IMR-90 (cell line): ENCODE results near the gene RGS10. TPM values are rescaled to one million over a fixed set of nuclear protein-coding genes. Genes with fewer than 3 reads are reported as not detected.

Experiments used
- ATAC-seq: fragments of 200-7000 bp; cut with Tn5 transposase; 2 replicates; pipeline ENCODE4 v1.9.1; 2020; ENCODE audit warnings: low read depth, mild to moderate bottlenecking, moderate library complexity
- BruUV-seq: library from RNA; stranded (reverse); fragments of 400-500 nt; replicated peaks from 2 replicates; lab custom pipeline; 2021; lab: Mats Ljungman, UMichigan
- CTCF ChIA-PET: fragments of 300-600 bp; formaldehyde crosslinking; extraction: SDS; loops from one replicate; lab custom pipeline; 2021; ENCODE audit warnings: antibody characterized with exemption; lab: Yijun Ruan, JAX
- POLR2A ChIA-PET: fragments of 300-600 bp; sonication (Branson Sonifier 250); formaldehyde crosslinking; loops from one replicate; lab custom pipeline; 2022; ENCODE audit warnings: antibody characterized with exemption; ENCODE audit not compliant: unreplicated experiment; lab: Charles Lee
- DNase-seq: peaks from one replicate; pipeline ENCODE4 v3.0.0; 2013
- H2AFZ ChIP-seq: replicated peaks from 2 replicates; pipeline ENCODE3; 2013; ENCODE audit warnings: low read length, mild to moderate bottlenecking; ENCODE audit not compliant: poor library complexity
- H2AK5ac ChIP-seq: 2 replicates; pipeline ENCODE4 v1.6.1; 2013; ENCODE audit warnings: low read depth, low read length, inconsistent platforms
- H2AK9ac ChIP-seq: replicated peaks from 2 replicates; pipeline ENCODE3; 2013; ENCODE audit warnings: mild to moderate bottlenecking, low read depth, low read length, moderate library complexity; ENCODE audit not compliant: poor library complexity
- H2BK120ac ChIP-seq: 2 replicates; pipeline ENCODE4 v1.6.1; 2013; ENCODE audit warnings: low read depth, low read length, inconsistent platforms
- H2BK15ac ChIP-seq: 3 replicates; pipeline ENCODE4 v1.6.1; 2013; ENCODE audit warnings: low read depth, low read length, inconsistent platforms
- H2BK20ac ChIP-seq: 2 replicates; pipeline ENCODE4 v1.6.1; 2013; ENCODE audit warnings: low read depth, mild to moderate bottlenecking, inconsistent platforms, low read length, moderate library complexity
- H2BK5ac ChIP-seq: 2 replicates; pipeline ENCODE4 v1.6.1; 2013; ENCODE audit warnings: mild to moderate bottlenecking, low read depth, low read length, inconsistent platforms; ENCODE audit not compliant: poor library complexity, severe bottlenecking
- H3K14ac ChIP-seq: replicated peaks from 2 replicates; pipeline ENCODE4 v1.6.1; 2013; ENCODE audit warnings: low read depth, low read length, inconsistent platforms
- H3K18ac ChIP-seq: 2 replicates; pipeline ENCODE4 v1.6.1; 2013; ENCODE audit warnings: low read depth, low read length, control low read depth
- H3K23ac ChIP-seq: 2 replicates; pipeline ENCODE4 v1.6.1; 2013; ENCODE audit warnings: low read depth, low read length, inconsistent platforms
- H3K27ac ChIP-seq: 2 replicates; pipeline ENCODE4 v1.5.1; 2013; ENCODE audit warnings: mild to moderate bottlenecking, control low read depth, low read length; ENCODE audit not compliant: insufficient read depth
- H3K27me3 ChIP-seq: 2 replicates; pipeline ENCODE4 v1.6.1; 2013; ENCODE audit warnings: low read length; ENCODE audit not compliant: control insufficient read depth, insufficient read depth
- H3K36me3 ChIP-seq: 2 replicates; pipeline ENCODE4 v1.6.1; 2013; ENCODE audit warnings: low read length, mixed read lengths; ENCODE audit not compliant: control insufficient read depth, insufficient read depth
- H3K4ac ChIP-seq: 2 replicates; pipeline ENCODE4 v1.6.1; 2013; ENCODE audit warnings: low read depth, low read length, inconsistent platforms
- H3K4me1 ChIP-seq: 2 replicates; pipeline ENCODE4 v1.6.1; 2013; ENCODE audit warnings: low read length, mixed read lengths; ENCODE audit not compliant: control insufficient read depth, insufficient read depth
- H3K4me2 ChIP-seq: 2 replicates; pipeline ENCODE4 v1.6.1; 2013; ENCODE audit warnings: low read depth, mild to moderate bottlenecking, control low read depth, low read length, moderate library complexity
- H3K4me3 ChIP-seq: 2 replicates; pipeline ENCODE4 v1.5.1; 2013; ENCODE audit warnings: low read depth, mild to moderate bottlenecking, control low read depth, low read length, moderate library complexity; ENCODE audit not compliant: insufficient read depth
- H3K56ac ChIP-seq: 2 replicates; pipeline ENCODE4 v1.6.1; 2013; ENCODE audit warnings: low read length, inconsistent platforms; ENCODE audit not compliant: insufficient read depth; ENCODE audit errors: extremely low read depth
- H3K79me1 ChIP-seq, 2 experiments: 2 replicates each; pipeline ENCODE4 v1.6.1; 2013; ENCODE audit warnings: low read length in 2 of 2, inconsistent platforms in 1 of 2, low read depth in 1 of 2
- H3K9ac ChIP-seq: 2 replicates; pipeline ENCODE4 v1.6.1; 2013; ENCODE audit warnings: low read depth, low read length, control low read depth
- H3K9me1 ChIP-seq: 2 replicates; pipeline ENCODE4 v1.6.1; 2013; ENCODE audit warnings: low read length, inconsistent platforms; ENCODE audit not compliant: insufficient read depth
- H3K9me3 ChIP-seq: 2 replicates; pipeline ENCODE4 v1.6.1; 2013; ENCODE audit warnings: low read length; ENCODE audit not compliant: control insufficient read depth, insufficient read depth
- H4K20me1 ChIP-seq: 2 replicates; pipeline ENCODE4 v1.6.1; 2013; ENCODE audit warnings: low read length, inconsistent platforms; ENCODE audit not compliant: insufficient read depth
- H4K5ac ChIP-seq: 2 replicates; pipeline ENCODE4 v1.6.1; 2013; ENCODE audit warnings: mild to moderate bottlenecking, low read depth, low read length, control low read depth
- H4K8ac ChIP-seq, 2 experiments: 2 replicates each; pipeline ENCODE4 v1.6.1; 2013; ENCODE audit warnings: low read depth in 2 of 2, low read length in 2 of 2, control low read depth in 1 of 2, inconsistent platforms in 1 of 2
- H4K91ac ChIP-seq: 2 replicates; pipeline ENCODE4 v1.6.1; 2013; ENCODE audit warnings: low read depth, low read length, inconsistent platforms; ENCODE audit not compliant: insufficient read depth
- BHLHE40 ChIP-seq: fragments of 150-350 bp; IDR thresholded peaks from 2 replicates; pipeline ENCODE4 v1.6.1; 2016; ENCODE audit warnings: mild to moderate bottlenecking, low read depth, low read length
- CEBPB ChIP-seq: IDR thresholded peaks from 2 replicates; pipeline ENCODE4 v1.6.1; 2012; ENCODE audit warnings: low read depth, low read length, improper control_type of control experiment
- CHD1 ChIP-seq: IDR thresholded peaks from 2 replicates; pipeline ENCODE4 v1.6.1; 2012; ENCODE audit warnings: low read depth, low read length, improper control_type of control experiment
- CTCF ChIP-seq: conservative IDR thresholded peaks from 2 replicates; pipeline ENCODE4 v1.5.1; 2012; ENCODE audit warnings: mild to moderate bottlenecking, low read depth, low read length, improper control_type of control experiment
- ELK1 ChIP-seq: fragments of 150-350 bp; IDR thresholded peaks from 2 replicates; pipeline ENCODE4 v1.6.1; 2016; ENCODE audit warnings: low read depth, mild to moderate bottlenecking, low read length, moderate library complexity, borderline replicate concordance
- FOS ChIP-seq: fragments of 150-350 bp; IDR thresholded peaks from 2 replicates; pipeline ENCODE4 v1.6.1; 2016; ENCODE audit warnings: low read depth, low read length
- MAFK ChIP-seq: IDR thresholded peaks from 2 replicates; pipeline ENCODE4 v1.6.1; 2012; ENCODE audit warnings: low read depth, low read length, improper control_type of control experiment
- MAZ ChIP-seq: IDR thresholded peaks from 2 replicates; pipeline ENCODE4 v1.6.1; 2012; ENCODE audit warnings: low read depth, mild to moderate bottlenecking, low read length, improper control_type of control experiment, moderate library complexity, borderline replicate concordance
- MXI1 ChIP-seq: IDR thresholded peaks from 2 replicates; pipeline ENCODE4 v1.6.1; 2012; ENCODE audit warnings: low read depth, mild to moderate bottlenecking, low read length, moderate library complexity, borderline replicate concordance
- NFE2L2 ChIP-seq: fragments of 150-350 bp; IDR thresholded peaks from 2 replicates; pipeline ENCODE4 v1.6.1; 2016; ENCODE audit warnings: low read depth, mild to moderate bottlenecking, low read length
- POLR2A ChIP-seq: IDR thresholded peaks from 2 replicates; pipeline ENCODE4 v1.6.1; 2012; ENCODE audit warnings: mild to moderate bottlenecking, low read depth, low read length
- RAD21 ChIP-seq: IDR thresholded peaks from 2 replicates; pipeline ENCODE4 v1.6.1; 2012; ENCODE audit warnings: low read length, improper control_type of control experiment
- RCOR1 ChIP-seq: IDR thresholded peaks from 2 replicates; pipeline ENCODE4 v1.6.1; 2012; ENCODE audit warnings: mild to moderate bottlenecking, low read length, improper control_type of control experiment; ENCODE audit not compliant: insufficient replicate concordance
- RFX5 ChIP-seq: IDR thresholded peaks from 2 replicates; pipeline ENCODE4 v1.8.0; 2012; ENCODE audit warnings: low read depth, mild to moderate bottlenecking, low read length, moderate library complexity
- SMC3 ChIP-seq: fragments of 150-350 bp; IDR thresholded peaks from 2 replicates; pipeline ENCODE4 v1.6.1; 2016; ENCODE audit warnings: low read depth, mild to moderate bottlenecking, antibody characterized with exemption, low read length, moderate library complexity
- USF2 ChIP-seq: fragments of 150-350 bp; IDR thresholded peaks from 2 replicates; pipeline ENCODE4 v1.6.1; 2017; ENCODE audit warnings: mild to moderate bottlenecking, antibody characterized with exemption, low read length, low read depth
- WGBS, 2 experiments: methylation state at CpG; one replicate each; pipeline versions ENCODE4 v1.1.5 to v1.1.7; 2013; ENCODE audit warnings: missing lambda C conversion rate in 2 of 2; ENCODE audit not compliant: insufficient read length in 1 of 2; ENCODE audit errors: extremely low coverage in 2 of 2; 5-methylcytosine and 5-hydroxymethylcytosine counted together
- dilution Hi-C: fragments of 300-500 bp; cut with HindIII; formaldehyde crosslinking; loops from one replicate; pipeline ENCODE4 v1.14.3; 2018; ENCODE audit warnings: low sequenced_read_pairs; ENCODE audit not compliant: unreplicated experiment
- in situ Hi-C: fragments of 300-500 bp; cut with MboI; formaldehyde crosslinking; loops from 3 replicates; pipeline ENCODE4 v1.14.3; 2019; ENCODE audit warnings: low sequenced_read_pairs, inconsistent platforms, mixed read lengths
- intact Hi-C: fragments of 100-400 bp; cut with micrococcal nuclease; formaldehyde crosslinking; loops from 2 replicates; pipeline ENCODE4 v1.10.0; 2022
- polyA plus RNA-seq, 3 experiments: library from polyadenylated mRNA; depleted of rRNA; stranded (reverse); fragments of >200 nt; gene quantifications; 2 replicates each; pipeline ENCODE4 v1.2.3, GENCODE V29; 2012; ENCODE audit warnings: low replicate concordance in 1 of 3
- total RNA-seq: library from RNA; depleted of rRNA; stranded (reverse); fragments of >200 nt; gene quantifications from 2 replicates; pipeline ENCODE4 v1.2.3, GENCODE V29; 2012

Gene RGS10
- total and polyA plus RNA-seq, 2 of the 4 experiments (the other 2 are of a cell fraction), result 35.3 to 89.7 TPM

GRCh38 chr10:119477444-119477843 is 65.1 kb downstream of the RGS10 start:
- no peak overlapping the region for H2AFZ ChIP-seq
- no peak overlapping the region for H3K9ac ChIP-seq
- H2AK5ac ChIP-seq, result no peak overlapping the region
- no peak overlapping the region for H3K23ac ChIP-seq
- BruUV-seq, result no TSS peak
- no peak overlapping the region for H3K56ac ChIP-seq
- no peak overlapping the region for H3K14ac ChIP-seq
- peaks cover 4% of the 10 kb centered on the region; the same call in 1 of the 2 replicates for H3K4me1 ChIP-seq
- ChIA-PET POLR2A (no interaction called here), CTCF (no interaction called here)
- H4K8ac ChIP-seq, result no peak overlapping the region
- H4K5ac ChIP-seq, result no peak overlapping the region
- H3K36me3 ChIP-seq, result no peaks in the 10 kb centered on the region
- no peak overlapping the region for H3K18ac ChIP-seq
- no peak overlapping the region for H3K27ac ChIP-seq
- in situ Hi-C loops (no loop called here), dilution Hi-C loops (no loop called here), intact Hi-C loops (no loop called here)
- peaks cover 56% of the 10 kb centered on the region for H3K27me3 ChIP-seq
- no peaks in the 10 kb centered on the region for H4K20me1 ChIP-seq
- no peak overlapping the region for H2BK5ac ChIP-seq
- H2BK20ac ChIP-seq, result no peak overlapping the region
- H3K4me3 ChIP-seq, result no peak overlapping the region
- peaks cover 3% of the 10 kb centered on the region; the same call in 1 of the 2 replicates for H3K9me1 ChIP-seq
- no peak overlapping the region for H2BK15ac ChIP-seq
- ATAC-seq (no peak), DNase-seq (no peak)
- no peak overlapping the region for H2BK120ac ChIP-seq
- no peaks in the 10 kb centered on the region for H3K79me1 ChIP-seq
- TF ChIP-seq ELK1 (no peak), SMC3 (no peak), NFE2L2 (no peak), RAD21 (no peak), RFX5 (no peak), BHLHE40 (no peak), RCOR1 (no peak), MAZ (no peak), FOS (no peak), POLR2A (no peak), MXI1 (no peak), CTCF (no peak), MAFK (no peak), CHD1 (no peak), USF2 (no peak), CEBPB (no peak)
- no peak overlapping the region for H4K91ac ChIP-seq
- H3K4me2 ChIP-seq, result no peak overlapping the region
- H3K4ac ChIP-seq, result no peak overlapping the region
- H2AK9ac ChIP-seq, result no peak overlapping the region
- H3K9me3 ChIP-seq, result peaks cover 8% of the 10 kb centered on the region; the same call in 1 of the 2 replicates
- WGBS, 2 experiments, result no CpG with 5 or more reads among the region's 3 CpGs
